DOHH2 (cell line): ENCODE results near the gene DAZAP1.

Experiments
- EZH2phosphoT487 ChIP-seq: fragments of 200-600 bp; sonication (generic); IDR thresholded peaks from 2 replicates; pipeline ENCODE4 v1.6.1; 2017; ENCODE audit warnings: borderline replicate concordance, mild to moderate bottlenecking, antibody characterized with exemption, low read length, moderate library complexity, mixed read lengths
- TF ChIP-seq, protein P1 (sequence below): fragments of 200-600 bp; sonication (generic); IDR thresholded peaks from one replicate; pipeline ENCODE4 v1.5.1; 2014; ENCODE audit warnings: antibody characterized with exemption, mild to moderate bottlenecking, low read depth, low read length; ENCODE audit not compliant: poor library complexity, severe bottlenecking

DNA sequence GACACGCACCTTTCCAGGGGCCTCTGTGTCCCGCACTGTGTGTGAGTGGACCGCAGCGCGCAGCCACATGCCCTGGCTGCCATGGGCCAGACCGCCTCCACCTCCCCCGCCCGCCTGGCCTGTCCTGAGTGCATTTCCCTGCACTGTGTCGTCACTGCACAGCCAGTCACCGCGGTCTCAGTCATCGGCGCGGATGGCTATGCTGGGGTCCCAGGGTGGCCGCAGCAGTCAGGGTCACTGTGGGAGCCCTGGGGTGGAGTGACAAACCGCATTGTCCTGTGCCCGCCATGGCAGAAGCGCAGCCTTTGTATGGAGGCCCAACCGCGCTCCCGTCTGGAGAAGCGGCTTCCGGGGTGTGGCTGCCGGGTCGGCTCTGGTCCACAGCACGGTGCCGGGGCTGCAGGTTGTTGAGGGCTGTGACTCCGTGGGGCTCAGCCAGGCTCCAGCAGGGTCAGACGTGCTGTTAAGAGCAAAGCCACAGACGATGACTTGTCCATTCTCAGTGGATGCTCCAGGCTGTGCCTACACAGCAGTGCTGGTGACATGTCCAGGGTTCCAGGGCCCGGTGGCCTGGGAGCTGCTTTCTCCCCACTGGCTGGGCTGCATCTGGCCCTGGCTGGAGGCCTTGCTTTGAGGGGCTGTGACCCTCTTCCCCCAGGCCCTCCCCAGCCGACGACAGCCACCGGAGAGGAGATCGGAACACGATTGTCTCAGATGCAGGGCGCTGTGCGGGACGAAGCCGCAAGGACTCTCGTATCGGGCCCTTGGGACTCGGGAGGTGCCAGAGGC is 30.0 kb upstream of the DAZAP1 start:
- TF ChIP-seq, protein P1, sequence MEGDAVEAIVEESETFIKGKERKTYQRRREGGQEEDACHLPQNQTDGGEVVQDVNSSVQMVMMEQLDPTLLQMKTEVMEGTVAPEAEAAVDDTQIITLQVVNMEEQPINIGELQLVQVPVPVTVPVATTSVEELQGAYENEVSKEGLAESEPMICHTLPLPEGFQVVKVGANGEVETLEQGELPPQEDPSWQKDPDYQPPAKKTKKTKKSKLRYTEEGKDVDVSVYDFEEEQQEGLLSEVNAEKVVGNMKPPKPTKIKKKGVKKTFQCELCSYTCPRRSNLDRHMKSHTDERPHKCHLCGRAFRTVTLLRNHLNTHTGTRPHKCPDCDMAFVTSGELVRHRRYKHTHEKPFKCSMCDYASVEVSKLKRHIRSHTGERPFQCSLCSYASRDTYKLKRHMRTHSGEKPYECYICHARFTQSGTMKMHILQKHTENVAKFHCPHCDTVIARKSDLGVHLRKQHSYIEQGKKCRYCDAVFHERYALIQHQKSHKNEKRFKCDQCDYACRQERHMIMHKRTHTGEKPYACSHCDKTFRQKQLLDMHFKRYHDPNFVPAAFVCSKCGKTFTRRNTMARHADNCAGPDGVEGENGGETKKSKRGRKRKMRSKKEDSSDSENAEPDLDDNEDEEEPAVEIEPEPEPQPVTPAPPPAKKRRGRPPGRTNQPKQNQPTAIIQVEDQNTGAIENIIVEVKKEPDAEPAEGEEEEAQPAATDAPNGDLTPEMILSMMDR: no peak
- TF ChIP-seq EZH2phosphoT487: no peak
